Endothelial cell of umbilical vein (primary cell): ENCODE data around the gene AGBL5. TPM values are rescaled to one million over a fixed set of nuclear protein-coding genes. Genes with fewer than 3 reads are reported as not detected.

Experiments
- BruUV-seq: library from RNA; stranded (reverse); fragments of 400-500 nt; replicated peaks from 2 replicates; lab custom pipeline; 2021; lab: Mats Ljungman, UMichigan
- CTCF ChIA-PET: fragments of 300-600, 350-600 bp; sonication (Branson Sonifier 250); formaldehyde crosslinking; loops from one replicate; lab custom pipeline; 2021; ENCODE audit warnings: antibody characterized with exemption, inconsistent platforms; lab: Charles Lee
- POLR2A ChIA-PET: fragments of 300-600, 350-600 bp; sonication (Branson Sonifier 250); formaldehyde crosslinking; loops from one replicate; lab custom pipeline; 2021; ENCODE audit warnings: antibody characterized with exemption, inconsistent platforms; lab: Charles Lee
- DNase-seq: peaks from one replicate; pipeline ENCODE4 v3.0.0-alpha.2; 2011; ENCODE audit warnings: low read depth, low spot score
- FAIRE-seq: peaks from 2 replicates; lab custom pipeline; 2011; peaks lifted over from hg19 to GRCh38; lab: Jason Lieb, UNC
- H2AFZ ChIP-seq: 2 replicates; pipeline ENCODE4 v1.6.0; 2012; ENCODE audit warnings: low read depth, low read length, control low read depth, inconsistent platforms
- H3K27ac ChIP-seq: 2 replicates; pipeline ENCODE4 v1.5.1; 2011; ENCODE audit warnings: low read depth, mild to moderate bottlenecking, control low read depth, low read length, moderate library complexity; ENCODE audit not compliant: insufficient read depth
- H3K27me3 ChIP-seq, 2 experiments: 2 replicates each; pipeline versions ENCODE4 v1.6.0 to v1.6.1; 2011; ENCODE audit warnings: low read length in 2 of 2, mixed read lengths in 1 of 2; ENCODE audit not compliant: control insufficient read depth in 2 of 2, insufficient read depth in 2 of 2
- H3K36me3 ChIP-seq, 2 experiments: 2 replicates in 1 of 2; 3 replicates in 1 of 2; pipeline ENCODE4 v1.5.1; 2011; ENCODE audit warnings: low read length in 2 of 2, mild to moderate bottlenecking in 1 of 2, moderate library complexity in 1 of 2; ENCODE audit not compliant: control insufficient read depth in 2 of 2, insufficient read depth in 2 of 2; ENCODE audit errors: extremely low read depth in 1 of 2
- H3K4me1 ChIP-seq: 3 replicates; pipeline ENCODE4 v1.5.1; 2011; ENCODE audit warnings: mild to moderate bottlenecking, low read length; ENCODE audit not compliant: control insufficient read depth, insufficient read depth; ENCODE audit errors: extremely low read depth
- H3K4me2 ChIP-seq: 2 replicates; pipeline ENCODE4 v1.6.1; 2011; ENCODE audit warnings: low read length, control low read depth, mixed read lengths; ENCODE audit not compliant: insufficient read depth
- H3K4me3 ChIP-seq, 3 experiments: fragments of 200-600 bp in 1 of 3; sonication (generic), shearing (Covaris generic) in 1 of 3; replicated peaks in 1 of 3; 2 replicates each; pipeline ENCODE4 v1.5.1; 2011 to 2016; ENCODE audit warnings: control low read depth in 3 of 3, low read length in 3 of 3, mild to moderate bottlenecking in 2 of 3, inconsistent platforms in 1 of 3, low read depth in 1 of 3, moderate library complexity in 1 of 3; ENCODE audit not compliant: insufficient read depth in 1 of 3
- H3K79me2 ChIP-seq: 2 replicates; pipeline ENCODE4 v1.6.0; 2012; ENCODE audit warnings: low read length, inconsistent platforms; ENCODE audit not compliant: control insufficient read depth, insufficient read depth
- H3K9ac ChIP-seq: replicated peaks from 2 replicates; pipeline ENCODE3; 2011; ENCODE audit warnings: low read length, control low read depth; ENCODE audit not compliant: insufficient read depth; ENCODE audit errors: extremely low read depth
- H3K9me1 ChIP-seq: replicated peaks from 3 replicates; pipeline ENCODE4 v1.6.0; 2011; ENCODE audit warnings: mild to moderate bottlenecking, low read length; ENCODE audit not compliant: control insufficient read depth, insufficient read depth; ENCODE audit errors: extremely low read depth
- H3K9me3 ChIP-seq: replicated peaks from 2 replicates; pipeline ENCODE4 v1.5.1; 2012; ENCODE audit warnings: low read length, inconsistent platforms; ENCODE audit not compliant: control insufficient read depth, insufficient read depth
- H4K20me1 ChIP-seq: replicated peaks from 2 replicates; pipeline ENCODE3; 2011; ENCODE audit warnings: mild to moderate bottlenecking, low read length; ENCODE audit not compliant: control insufficient read depth, insufficient read depth; ENCODE audit errors: extremely low read depth
- EZH2 ChIP-seq: IDR thresholded peaks from 2 replicates; pipeline ENCODE4 v1.6.1; 2012; ENCODE audit warnings: borderline replicate concordance, low read depth, mild to moderate bottlenecking, moderate library complexity, low read length, inconsistent platforms; ENCODE audit not compliant: severe bottlenecking
- FOS ChIP-seq: IDR thresholded peaks from 2 replicates; pipeline ENCODE4 v1.6.1; 2011; ENCODE audit warnings: mild to moderate bottlenecking, low read length, moderate library complexity, borderline replicate concordance; ENCODE audit not compliant: insufficient read depth
- GATA2 ChIP-seq: IDR thresholded peaks from 2 replicates; pipeline ENCODE4 v1.7.0; 2011; ENCODE audit warnings: low read depth, mild to moderate bottlenecking, moderate library complexity, mixed read lengths, low read length; ENCODE audit not compliant: insufficient read length, insufficient read depth
- JUN ChIP-seq: IDR thresholded peaks from 2 replicates; pipeline ENCODE4 v1.6.1; 2011; ENCODE audit warnings: borderline replicate concordance, low read depth; ENCODE audit not compliant: insufficient read length, insufficient read depth
- MYC ChIP-seq: IDR thresholded peaks from one replicate; pipeline ENCODE4 v1.6.1; 2011; ENCODE audit warnings: mild to moderate bottlenecking, low read depth, low read length
- POLR2A ChIP-seq: IDR thresholded peaks from 2 replicates; pipeline ENCODE4 v1.6.1; 2012; ENCODE audit warnings: low read depth, mild to moderate bottlenecking, control low read depth, low read length
- POLR2AphosphoS5 ChIP-seq: IDR thresholded peaks from 2 replicates; pipeline ENCODE4 v1.6.1; 2012; ENCODE audit warnings: low read depth, mild to moderate bottlenecking, control low read depth, low read length, moderate library complexity; ENCODE audit not compliant: insufficient read depth
- dilution Hi-C: fragments of 300-500 bp; cut with MboI; formaldehyde crosslinking; loops from one replicate; pipeline ENCODE4 v1.15.0; 2019; ENCODE audit warnings: low sequenced_read_pairs; ENCODE audit not compliant: extremely low pct_ligation_motif_present
- intact Hi-C: fragments of 100-400 bp; cut with micrococcal nuclease; formaldehyde crosslinking; loops from one replicate; pipeline ENCODE4 v1.10.0; 2022
- polyA plus RNA-seq, 4 experiments: library from polyadenylated mRNA; depleted of rRNA in 3 of 4; stranded (reverse) in 3 of 4; unstranded in 1 of 4; fragments of >200 nt; gene quantifications; 2 replicates each; pipeline versions ENCODE4 v1.2.1 to v1.2.3, GENCODE V29; 2011 to 2012; ENCODE audit warnings: missing spikeins in 1 of 4
- total RNA-seq: library from RNA; stranded (reverse); gene quantifications from 2 replicates; pipeline ENCODE4 v1.2.3, GENCODE V29; 2021
- TF ChIP-seq, protein P1 (sequence below), 2 donors: IDR thresholded peaks; 1 replicate in 1 of 2; 2 replicates in 1 of 2; pipeline ENCODE4 v1.5.1; 2011; ENCODE audit warnings: low read length in 2 of 2, mild to moderate bottlenecking in 2 of 2, moderate library complexity in 2 of 2, control low read depth in 1 of 2, inconsistent platforms in 1 of 2, low read depth in 1 of 2; ENCODE audit not compliant: insufficient read depth in 1 of 2; ENCODE audit errors: extremely low read depth in 1 of 2
- TF ChIP-seq, protein P2 (sequence below): IDR thresholded peaks from 2 replicates; pipeline ENCODE4 v1.6.1; 2011; ENCODE audit not compliant: insufficient read depth, insufficient read length

The AGBL5 gene
- total and polyA plus RNA-seq, 2 donors (not counting 3 experiments of a cell fraction or from before 2014, with no cell fraction given): 28.2 to 41.9 TPM

DNA sequence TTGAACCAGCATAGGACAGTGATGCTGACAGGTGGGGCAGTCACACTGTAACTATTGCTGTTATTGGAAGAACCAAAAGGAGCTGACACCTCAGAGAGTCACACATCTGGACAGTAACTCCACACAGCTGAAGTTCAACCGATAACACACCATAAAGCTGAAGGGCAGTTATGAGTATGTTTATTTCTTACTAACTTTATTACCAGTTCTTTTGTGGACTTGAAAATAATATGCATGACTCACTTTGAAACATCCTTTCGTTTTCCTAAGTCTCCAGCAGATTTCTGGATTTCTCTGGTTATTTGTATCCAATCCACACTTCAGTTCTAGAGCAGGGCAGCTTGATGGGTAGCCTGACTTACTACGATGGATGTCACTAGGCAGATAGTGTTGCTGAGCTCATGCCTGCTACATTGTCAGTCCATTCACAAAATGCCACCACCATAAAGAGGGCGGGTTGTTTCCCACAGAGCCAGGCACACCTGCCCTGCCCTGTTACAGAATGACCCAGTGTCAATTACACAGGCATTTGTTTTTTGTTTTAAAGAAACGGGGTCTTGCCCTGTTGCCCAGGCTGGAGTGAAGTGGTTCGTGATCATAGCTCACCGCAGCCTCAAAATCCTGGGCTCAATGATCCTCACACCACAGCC is 8.4 kb upstream of the AGBL5 start:
- Histone ChIP-seq H3K9me3 (no peaks in the 10 kb centered on the region), H3K9ac (no peak overlapping the region), H4K20me1 (no peaks in the 10 kb centered on the region), H3K27ac (no peak overlapping the region), H3K4me3 (no peak overlapping the region), H3K4me1 (no peaks in the 10 kb centered on the region), H3K9me1 (no peaks in the 10 kb centered on the region), H3K27me3 (no peaks in the 10 kb centered on the region), H2AFZ (no peak overlapping the region), H3K4me2 (no peak overlapping the region), H3K36me3 (peaks cover 17 to 36% of the 10 kb centered on the region in 2 experiments), H3K79me2 (no peaks in the 10 kb centered on the region)
- TF ChIP-seq, protein P1, sequence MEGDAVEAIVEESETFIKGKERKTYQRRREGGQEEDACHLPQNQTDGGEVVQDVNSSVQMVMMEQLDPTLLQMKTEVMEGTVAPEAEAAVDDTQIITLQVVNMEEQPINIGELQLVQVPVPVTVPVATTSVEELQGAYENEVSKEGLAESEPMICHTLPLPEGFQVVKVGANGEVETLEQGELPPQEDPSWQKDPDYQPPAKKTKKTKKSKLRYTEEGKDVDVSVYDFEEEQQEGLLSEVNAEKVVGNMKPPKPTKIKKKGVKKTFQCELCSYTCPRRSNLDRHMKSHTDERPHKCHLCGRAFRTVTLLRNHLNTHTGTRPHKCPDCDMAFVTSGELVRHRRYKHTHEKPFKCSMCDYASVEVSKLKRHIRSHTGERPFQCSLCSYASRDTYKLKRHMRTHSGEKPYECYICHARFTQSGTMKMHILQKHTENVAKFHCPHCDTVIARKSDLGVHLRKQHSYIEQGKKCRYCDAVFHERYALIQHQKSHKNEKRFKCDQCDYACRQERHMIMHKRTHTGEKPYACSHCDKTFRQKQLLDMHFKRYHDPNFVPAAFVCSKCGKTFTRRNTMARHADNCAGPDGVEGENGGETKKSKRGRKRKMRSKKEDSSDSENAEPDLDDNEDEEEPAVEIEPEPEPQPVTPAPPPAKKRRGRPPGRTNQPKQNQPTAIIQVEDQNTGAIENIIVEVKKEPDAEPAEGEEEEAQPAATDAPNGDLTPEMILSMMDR (IDR thresholded peaks at IDR 0.05; ENCODE audit: extremely low read depth in 1 of 2, insufficient read depth in 1 of 2, low read depth in 1 of 2, low read length in 2 of 2): no peak
- TF ChIP-seq MYC (no peak), POLR2A (no peak), JUN (no peak), FOS (no peak), POLR2AphosphoS5 (no peak), EZH2 (no peak), GATA2 (no peak)
- TF ChIP-seq, protein P2, sequence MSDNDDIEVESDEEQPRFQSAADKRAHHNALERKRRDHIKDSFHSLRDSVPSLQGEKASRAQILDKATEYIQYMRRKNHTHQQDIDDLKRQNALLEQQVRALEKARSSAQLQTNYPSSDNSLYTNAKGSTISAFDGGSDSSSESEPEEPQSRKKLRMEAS: no peak
- dilution Hi-C loops: no loop called here
- intact Hi-C loops: no loop called here
- ChIA-PET POLR2A (no interaction called here), CTCF (interaction anchor here (0.5 to 1.6 kb wide), 3 partner anchors 44 to 81 kb away, joined by 3 to 4 read pairs (median 3); partner anchors contain the start of gene KHK)
- no TSS peak for BruUV-seq
- FAIRE-seq (no peak), DNase-seq (no peak)
